Gastrocnemius medialis (tissue), 4 donors: ENCODE results near the gene PNMA8A. TPM values are rescaled to one million over a fixed set of nuclear protein-coding genes. Genes with fewer than 3 reads are reported as not detected.

Experiments used
- ATAC-seq, 2 donors: fragments of 150-250 bp; one replicate each; pipeline ENCODE4 v1.9.1; 2016
- DNase-seq, 2 donors: peaks; one replicate each; pipeline ENCODE4 v3.0.0-alpha.2; 2019
- H3K27ac ChIP-seq, 4 donors: fragments of 200-600 bp; sonication (generic); 1 replicate in 1 of 4; 2 replicates in 3 of 4; pipeline ENCODE4 v1.5.1; 2016 to 2018; ENCODE audit warnings: mild to moderate bottlenecking in 2 of 4, moderate library complexity in 1 of 4
- H3K27me3 ChIP-seq, 3 donors: fragments of 200-600 bp; sonication (generic) in 2 of 3; 1 replicate in 1 of 3; 2 replicates in 2 of 3; pipeline versions ENCODE4 v1.5.1 to v1.6.0; 2016 to 2019; ENCODE audit warnings: mild to moderate bottlenecking in 1 of 3, moderate library complexity in 1 of 3
- H3K36me3 ChIP-seq, 2 donors: fragments of 200-600 bp; sonication (generic) in 1 of 2; one replicate each; pipeline ENCODE4 v1.5.1; 2017 to 2018
- H3K4me1 ChIP-seq, 2 donors: fragments of 200-600 bp; sonication (generic) in 1 of 2; one replicate each; pipeline ENCODE4 v1.5.1; 2016 to 2017; ENCODE audit warnings: mild to moderate bottlenecking in 2 of 2
- H3K4me3 ChIP-seq, 4 donors: fragments of 200-600 bp; sonication (generic) in 3 of 4; 1 replicate in 1 of 4; 2 replicates in 3 of 4; pipeline ENCODE4 v1.5.1; 2016 to 2019; ENCODE audit warnings: mild to moderate bottlenecking in 2 of 4
- H3K9me3 ChIP-seq, 3 donors: fragments of 200-600 bp; sonication (generic) in 2 of 3; 1 replicate in 1 of 3; 2 replicates in 2 of 3; pipeline ENCODE4 v1.5.1; 2016 to 2019
- POLR2A ChIP-seq, 2 donors: fragments of 450-650 bp; IDR thresholded peaks; one replicate each; pipeline ENCODE4 v1.6.1; 2017; ENCODE audit warnings: antibody characterized with exemption in 2 of 2, mild to moderate bottlenecking in 2 of 2, moderate library complexity in 2 of 2
- in situ Hi-C, 4 donors: fragments of 200-750 bp; cut with MboI; loops; one replicate each; pipeline versions ENCODE4 v1.15.0 to v1.8.0; 2017; ENCODE audit warnings: low sequenced_read_pairs in 4 of 4
- intact Hi-C: fragments of 100-400 bp; cut with DNase I; formaldehyde crosslinking; loops from one replicate; pipeline ENCODE4 v1.15.1; 2023; ENCODE audit warnings: low total_unique reads
- total RNA-seq, 4 donors: library from RNA; depleted of rRNA; stranded (reverse); fragments of >200 nt; gene quantifications; one replicate each; pipeline versions ENCODE4 v1.1.0 to v1.2.3, GENCODE V29; 2016
- TF ChIP-seq, protein P1 (sequence below), 5 experiments: fragments of 450-650 bp in 3 of 5; fragments of 200-600 bp in 2 of 5; sonication (generic) in 2 of 5; IDR thresholded peaks in 4 of 5; conservative IDR thresholded peaks in 1 of 5; 1 replicate in 4 of 5; 2 replicates in 1 of 5; pipeline ENCODE4 v1.5.1; 2016 to 2019; ENCODE audit warnings: antibody characterized with exemption in 5 of 5, mild to moderate bottlenecking in 3 of 5, moderate library complexity in 3 of 5

The PNMA8A gene
- total RNA-seq, 4 donors from 2014 or later = 0.13 to 0.83 (median 0.60) TPM; not detected in 1

DNA sequence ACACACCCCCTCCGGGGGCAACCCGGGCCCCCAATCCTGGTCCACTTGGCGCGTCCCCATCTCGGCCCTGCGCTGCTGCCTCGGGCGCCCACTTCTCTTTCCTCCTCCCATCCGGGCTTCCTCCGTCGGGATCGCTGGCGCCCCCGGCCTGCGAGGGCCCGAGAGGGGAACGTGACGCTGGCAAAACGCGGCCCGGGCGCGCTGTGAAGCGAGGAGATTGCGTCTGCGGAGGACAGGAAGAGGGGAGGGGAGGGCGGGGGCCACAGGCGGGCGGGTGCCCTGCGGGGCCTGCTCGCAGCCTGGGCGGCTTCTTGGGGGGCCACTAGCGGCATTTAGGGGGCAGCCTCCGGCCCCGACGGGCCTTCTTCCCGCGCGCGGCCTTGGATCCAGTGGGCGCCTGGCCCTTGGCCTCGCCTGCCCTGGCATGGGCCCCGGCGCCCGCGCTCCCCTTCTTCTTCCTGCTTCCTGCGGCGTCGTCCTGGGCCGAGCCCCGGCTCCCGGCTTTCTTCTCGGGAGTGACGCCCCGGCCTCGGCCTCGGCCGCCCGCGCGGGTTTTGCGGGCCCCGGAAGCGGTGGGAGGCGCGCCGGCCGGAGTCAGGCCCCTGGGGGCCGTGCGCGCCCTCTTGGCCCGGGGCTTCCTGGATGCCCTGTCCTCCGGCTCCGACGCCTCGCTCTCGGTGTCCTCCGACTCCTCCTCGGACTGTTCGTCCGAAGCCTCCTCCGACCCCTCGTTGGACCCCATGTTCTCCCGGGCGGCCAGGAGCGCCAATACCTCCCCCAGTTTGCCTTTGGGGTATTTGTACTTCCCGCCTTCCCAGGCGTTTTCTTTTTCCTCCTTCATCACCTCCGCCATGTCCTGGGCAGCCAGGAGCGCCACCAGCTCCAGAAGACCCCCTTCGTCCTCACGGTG lies 22.1 kb upstream of the PNMA8A start:
- ATAC-seq = no peak
- H3K27ac ChIP-seq = peak overlapping the region in 3 of 4 donors; percentile 26 to 37 (median 28)
- intact Hi-C loops (no loop called here), in situ Hi-C loops (loop anchor here in 1 of 4 donors (25.0 kb wide), 1 partner anchor 206 kb away; the partner anchor contains the start of gene HIF3A)
- no peak for DNase-seq
- H3K9me3 ChIP-seq = no peaks in the 10 kb centered on the region
- no peaks in the 10 kb centered on the region for H3K36me3 ChIP-seq
- H3K4me1 ChIP-seq = peaks cover 0 to 4% of the 10 kb centered on the region in 2 donors
- no peak for TF ChIP-seq POLR2A (IDR thresholded peaks at IDR 0.05)
- TF ChIP-seq, protein P1, sequence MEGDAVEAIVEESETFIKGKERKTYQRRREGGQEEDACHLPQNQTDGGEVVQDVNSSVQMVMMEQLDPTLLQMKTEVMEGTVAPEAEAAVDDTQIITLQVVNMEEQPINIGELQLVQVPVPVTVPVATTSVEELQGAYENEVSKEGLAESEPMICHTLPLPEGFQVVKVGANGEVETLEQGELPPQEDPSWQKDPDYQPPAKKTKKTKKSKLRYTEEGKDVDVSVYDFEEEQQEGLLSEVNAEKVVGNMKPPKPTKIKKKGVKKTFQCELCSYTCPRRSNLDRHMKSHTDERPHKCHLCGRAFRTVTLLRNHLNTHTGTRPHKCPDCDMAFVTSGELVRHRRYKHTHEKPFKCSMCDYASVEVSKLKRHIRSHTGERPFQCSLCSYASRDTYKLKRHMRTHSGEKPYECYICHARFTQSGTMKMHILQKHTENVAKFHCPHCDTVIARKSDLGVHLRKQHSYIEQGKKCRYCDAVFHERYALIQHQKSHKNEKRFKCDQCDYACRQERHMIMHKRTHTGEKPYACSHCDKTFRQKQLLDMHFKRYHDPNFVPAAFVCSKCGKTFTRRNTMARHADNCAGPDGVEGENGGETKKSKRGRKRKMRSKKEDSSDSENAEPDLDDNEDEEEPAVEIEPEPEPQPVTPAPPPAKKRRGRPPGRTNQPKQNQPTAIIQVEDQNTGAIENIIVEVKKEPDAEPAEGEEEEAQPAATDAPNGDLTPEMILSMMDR (IDR thresholded peaks at IDR 0.05 in 4 of 5, conservative IDR thresholded peaks at IDR 0.05 in 1 of 5) = no peak
- peak overlapping the region; percentile 43 to 50 (median 47) for H3K4me3 ChIP-seq
- peaks cover 25 to 47% (median 31%) of the 10 kb centered on the region in 3 donors for H3K27me3 ChIP-seq

DNA sequence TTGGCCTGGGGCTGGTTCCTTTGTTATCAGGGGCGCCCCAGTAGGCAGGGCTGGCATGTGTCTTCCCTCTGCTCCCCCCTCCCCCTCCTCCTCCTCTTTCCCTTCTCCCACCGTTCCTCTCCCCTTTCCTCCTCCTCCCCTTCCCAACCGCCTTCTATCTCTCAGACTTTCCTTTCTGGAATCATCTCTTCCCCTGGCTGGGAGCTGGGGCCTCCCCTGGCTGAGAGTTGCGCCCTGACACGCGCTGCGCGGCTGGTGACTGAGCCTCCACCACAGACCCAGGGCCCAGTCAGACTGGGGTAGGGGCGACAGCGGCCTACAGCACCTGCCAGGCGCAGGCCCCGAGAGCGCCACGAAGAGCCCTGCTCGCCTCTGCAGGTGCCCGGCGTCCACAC lies 21.5 kb upstream of the PNMA8A start:
- DNase-seq = no peak
- intact Hi-C loops (no loop called here), in situ Hi-C loops (loop anchor here in 1 of 4 donors (25.0 kb wide), 1 partner anchor 206 kb away; the partner anchor contains the start of gene HIF3A)
- no peaks in the 10 kb centered on the region for H3K9me3 ChIP-seq
- H3K4me3 ChIP-seq = peak overlapping the region; percentile 43 to 50 (median 47)
- peak overlapping the region in 1 of 4 donors; percentile 28 for H3K27ac ChIP-seq
- peaks cover 0 to 8% of the 10 kb centered on the region in 2 donors for H3K4me1 ChIP-seq
- ATAC-seq = no peak
- no peaks in the 10 kb centered on the region for H3K36me3 ChIP-seq
- peaks cover 30 to 53% (median 35%) of the 10 kb centered on the region in 3 donors for H3K27me3 ChIP-seq
- TF ChIP-seq, protein P1 (IDR thresholded peaks at IDR 0.05 in 4 of 5, conservative IDR thresholded peaks at IDR 0.05 in 1 of 5) = no peak
- TF ChIP-seq POLR2A (IDR thresholded peaks at IDR 0.05) = no peak

DNA sequence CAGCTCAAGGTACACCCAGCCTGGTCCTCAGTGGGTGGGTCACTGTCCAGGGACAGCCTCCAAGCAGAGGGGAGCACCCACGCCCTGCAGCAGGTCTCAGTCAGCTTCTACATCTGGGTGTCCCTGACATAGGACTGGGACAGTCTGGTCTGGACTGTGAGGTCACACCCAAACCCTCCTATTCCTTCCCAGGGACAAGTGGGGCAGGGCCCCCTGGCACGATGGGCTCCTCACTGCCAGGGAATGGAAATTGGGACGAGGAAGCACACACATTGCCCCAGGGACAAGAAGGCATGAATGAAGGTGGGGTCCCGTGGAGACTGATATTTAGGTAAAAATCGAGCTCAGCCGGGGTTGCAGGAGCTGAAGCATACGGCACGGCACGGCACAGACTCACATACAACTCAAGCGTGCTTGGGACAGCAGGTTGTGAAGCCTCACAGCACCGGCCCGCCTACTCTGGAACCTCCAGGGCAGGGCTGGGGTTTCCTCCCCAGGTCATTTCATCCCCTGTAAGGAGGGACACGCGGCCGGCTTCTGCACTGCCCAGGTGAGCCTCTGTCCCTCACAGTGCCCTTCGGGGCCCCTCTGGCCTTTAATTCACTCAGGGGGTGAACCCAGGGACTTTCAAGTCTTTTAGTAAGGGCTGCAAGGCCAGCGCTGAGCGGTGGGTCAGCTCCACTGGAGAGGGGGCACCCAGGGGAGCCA lies 20.8 kb upstream of the PNMA8A start:
- Histone ChIP-seq H3K27me3 (peaks cover 33 to 60% (median 42%) of the 10 kb centered on the region in 3 donors), H3K27ac (no peak overlapping the region), H3K4me1 (peaks cover 0 to 15% of the 10 kb centered on the region in 2 donors), H3K4me3 (no peak overlapping the region), H3K36me3 (no peaks in the 10 kb centered on the region), H3K9me3 (no peaks in the 10 kb centered on the region)
- ATAC-seq = no peak
- in situ Hi-C loops = loop anchor here in 1 of 4 donors (25.0 kb wide), 1 partner anchor 205 kb away; the partner anchor contains the start of gene HIF3A
- intact Hi-C loops = no loop called here
- TF ChIP-seq, protein P1 (IDR thresholded peaks at IDR 0.05 in 4 of 5, conservative IDR thresholded peaks at IDR 0.05 in 1 of 5) = no peak
- TF ChIP-seq POLR2A (IDR thresholded peaks at IDR 0.05) = no peak
- DNase-seq = no peak

DNA sequence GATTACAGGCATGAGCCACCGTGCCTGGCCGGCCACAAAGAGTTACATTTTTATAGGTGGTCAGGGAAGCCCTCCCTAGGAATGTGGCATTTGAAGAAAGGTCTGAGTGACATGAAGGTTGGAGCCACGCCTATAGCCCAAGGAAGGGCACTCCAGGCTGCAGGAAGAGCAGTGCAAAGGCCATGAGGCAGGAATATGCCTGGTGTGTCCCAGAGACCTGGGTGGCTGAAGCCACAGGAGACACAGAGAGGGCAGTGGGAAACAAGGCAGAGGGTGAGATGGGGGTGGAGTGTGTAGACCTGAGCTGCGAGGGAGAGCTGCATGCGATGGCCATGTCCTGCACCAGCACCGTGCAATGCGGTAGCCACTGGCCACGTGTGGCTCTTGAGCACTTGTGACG lies 19.4 kb upstream of the PNMA8A start:
- intact Hi-C loops = no loop called here
- Histone ChIP-seq H3K4me3 (no peak overlapping the region), H3K9me3 (no peaks in the 10 kb centered on the region), H3K4me1 (peaks cover 0 to 15% of the 10 kb centered on the region in 2 donors), H3K36me3 (no peaks in the 10 kb centered on the region), H3K27ac (no peak overlapping the region), H3K27me3 (peaks cover 36 to 66% (median 42%) of the 10 kb centered on the region in 3 donors)
- TF ChIP-seq POLR2A (IDR thresholded peaks at IDR 0.05) = no peak
- TF ChIP-seq, protein P1 (IDR thresholded peaks at IDR 0.05 in 4 of 5, conservative IDR thresholded peaks at IDR 0.05 in 1 of 5) = no peak
- DNase-seq (no peak), ATAC-seq (no peak)
- in situ Hi-C loops = loop anchor here in 1 of 4 donors (25.0 kb wide), 1 partner anchor 203 kb away; the partner anchor contains the start of gene HIF3A
